Breast epithelium (tissue), 3 donors: Measurements from ENCODE around the gene HECTD1.

ENCODE experiments used
- POLR2A ChIP-seq: fragments of 450-650 bp; IDR thresholded peaks from one replicate; pipeline ENCODE4 v1.6.1; 2016; ENCODE audit warnings: antibody characterized with exemption, mild to moderate bottlenecking, moderate library complexity
- POLR2AphosphoS5 ChIP-seq, 3 donors: sonication (generic); formaldehyde crosslinking; IDR thresholded peaks; one replicate each; pipeline ENCODE4 v1.6.1; 2017; ENCODE audit warnings: antibody characterized with exemption in 3 of 3
- TF ChIP-seq, protein P1 (sequence below), 3 donors: fragments of 450-650 bp; IDR thresholded peaks; one replicate each; pipeline ENCODE4 v1.5.1; 2016 to 2017; ENCODE audit warnings: antibody characterized with exemption in 3 of 3, mild to moderate bottlenecking in 3 of 3, moderate library complexity in 3 of 3

DNA sequence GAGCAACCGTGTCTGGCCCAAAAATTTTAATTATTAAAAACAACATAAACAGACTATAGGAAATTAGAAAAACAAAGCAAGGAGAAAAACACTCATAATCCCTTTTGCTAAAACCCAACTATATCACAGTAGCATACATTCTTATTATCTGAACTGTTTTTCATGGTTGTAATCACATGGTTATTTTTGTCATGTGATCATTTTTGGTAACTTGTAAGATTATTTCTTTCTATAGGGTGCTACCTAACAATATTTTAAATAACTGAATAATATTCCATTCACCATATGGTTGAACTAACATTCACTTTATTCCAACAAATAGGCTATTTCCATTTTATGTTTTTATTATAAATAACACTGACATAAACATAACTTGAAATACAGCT, 23.0 kb upstream of the HECTD1 start:
- TF ChIP-seq POLR2AphosphoS5 (IDR thresholded peaks at IDR 0.05) (no peak), POLR2A (no peak)
- TF ChIP-seq, protein P1, sequence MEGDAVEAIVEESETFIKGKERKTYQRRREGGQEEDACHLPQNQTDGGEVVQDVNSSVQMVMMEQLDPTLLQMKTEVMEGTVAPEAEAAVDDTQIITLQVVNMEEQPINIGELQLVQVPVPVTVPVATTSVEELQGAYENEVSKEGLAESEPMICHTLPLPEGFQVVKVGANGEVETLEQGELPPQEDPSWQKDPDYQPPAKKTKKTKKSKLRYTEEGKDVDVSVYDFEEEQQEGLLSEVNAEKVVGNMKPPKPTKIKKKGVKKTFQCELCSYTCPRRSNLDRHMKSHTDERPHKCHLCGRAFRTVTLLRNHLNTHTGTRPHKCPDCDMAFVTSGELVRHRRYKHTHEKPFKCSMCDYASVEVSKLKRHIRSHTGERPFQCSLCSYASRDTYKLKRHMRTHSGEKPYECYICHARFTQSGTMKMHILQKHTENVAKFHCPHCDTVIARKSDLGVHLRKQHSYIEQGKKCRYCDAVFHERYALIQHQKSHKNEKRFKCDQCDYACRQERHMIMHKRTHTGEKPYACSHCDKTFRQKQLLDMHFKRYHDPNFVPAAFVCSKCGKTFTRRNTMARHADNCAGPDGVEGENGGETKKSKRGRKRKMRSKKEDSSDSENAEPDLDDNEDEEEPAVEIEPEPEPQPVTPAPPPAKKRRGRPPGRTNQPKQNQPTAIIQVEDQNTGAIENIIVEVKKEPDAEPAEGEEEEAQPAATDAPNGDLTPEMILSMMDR (IDR thresholded peaks at IDR 0.05) = no peak
